Endothelial cell of umbilical vein (primary cell): ENCODE results near the gene RGS1.

Source experiments
- CTCF ChIP-seq, 2 donors: IDR thresholded peaks; 1 replicate in 1 of 2; 2 replicates in 1 of 2; pipeline ENCODE4 v1.5.1; 2011; ENCODE audit warnings: low read length in 2 of 2, mild to moderate bottlenecking in 2 of 2, moderate library complexity in 2 of 2, control low read depth in 1 of 2, inconsistent platforms in 1 of 2, low read depth in 1 of 2; ENCODE audit not compliant: insufficient read depth in 1 of 2; ENCODE audit errors: extremely low read depth in 1 of 2
- EZH2 ChIP-seq: IDR thresholded peaks from 2 replicates; pipeline ENCODE4 v1.6.1; 2012; ENCODE audit warnings: borderline replicate concordance, low read depth, mild to moderate bottlenecking, moderate library complexity, low read length, inconsistent platforms; ENCODE audit not compliant: severe bottlenecking
- FOS ChIP-seq: IDR thresholded peaks from 2 replicates; pipeline ENCODE4 v1.6.1; 2011; ENCODE audit warnings: mild to moderate bottlenecking, low read length, moderate library complexity, borderline replicate concordance; ENCODE audit not compliant: insufficient read depth
- JUN ChIP-seq: IDR thresholded peaks from 2 replicates; pipeline ENCODE4 v1.6.1; 2011; ENCODE audit warnings: borderline replicate concordance, low read depth; ENCODE audit not compliant: insufficient read length, insufficient read depth
- MAX ChIP-seq: IDR thresholded peaks from 2 replicates; pipeline ENCODE4 v1.6.1; 2011; ENCODE audit not compliant: insufficient read depth, insufficient read length
- POLR2A ChIP-seq: IDR thresholded peaks from 2 replicates; pipeline ENCODE4 v1.6.1; 2012; ENCODE audit warnings: low read depth, mild to moderate bottlenecking, control low read depth, low read length
- POLR2AphosphoS5 ChIP-seq: IDR thresholded peaks from 2 replicates; pipeline ENCODE4 v1.6.1; 2012; ENCODE audit warnings: low read depth, mild to moderate bottlenecking, control low read depth, low read length, moderate library complexity; ENCODE audit not compliant: insufficient read depth

GRCh38 chr1:192547501-192547900 is 28.1 kb upstream of the RGS1 start:
- TF ChIP-seq CTCF (IDR thresholded peaks at IDR 0.05; ENCODE audit: extremely low read depth in 1 of 2, insufficient read depth in 1 of 2, low read depth in 1 of 2, low read length in 2 of 2) (no peak), POLR2A (no peak), EZH2 (no peak), POLR2AphosphoS5 (no peak), MAX (no peak), FOS (no peak), JUN (no peak)
